Transverse colon (tissue), 4 donors: ENCODE data around the gene CENPT. TPM values are rescaled to one million over a fixed set of nuclear protein-coding genes. Genes with fewer than 3 reads are reported as not detected.

Experiments used
- DNase-seq: peaks from one replicate; pipeline ENCODE4 v3.0.0-alpha.2; 2019
- H3K27ac ChIP-seq, 4 donors: fragments of 200-600 bp; sonication (generic); 2 replicates each; pipeline ENCODE4 v1.5.1; 2016 to 2018; ENCODE audit warnings: inconsistent platforms in 4 of 4
- H3K27me3 ChIP-seq: fragments of 200-600 bp; sonication (generic); 2 replicates; pipeline ENCODE4 v1.5.1; 2017; ENCODE audit warnings: inconsistent platforms
- H3K36me3 ChIP-seq, 4 donors: fragments of 200-600 bp; sonication (generic); 2 replicates each; pipeline ENCODE4 v1.5.1; 2017 to 2019; ENCODE audit warnings: inconsistent platforms in 4 of 4
- H3K4me1 ChIP-seq, 4 donors: fragments of 200-600 bp; sonication (generic); 2 replicates each; pipeline ENCODE4 v1.5.1; 2017 to 2020; ENCODE audit warnings: inconsistent platforms in 4 of 4
- H3K4me3 ChIP-seq, 4 donors: fragments of 200-600 bp; sonication (generic); 1 replicate in 1 of 4; 2 replicates in 3 of 4; pipeline versions ENCODE4 v1.5.1 to v1.6.1; 2017 to 2019; ENCODE audit warnings: inconsistent platforms in 4 of 4
- H3K9me3 ChIP-seq, 2 donors: fragments of 200-600 bp; sonication (generic); 2 replicates each; pipeline ENCODE4 v1.5.1; 2017 to 2019; ENCODE audit warnings: inconsistent platforms in 2 of 2
- EP300 ChIP-seq: sonication (generic); formaldehyde crosslinking; IDR thresholded peaks from one replicate; pipeline ENCODE4 v1.6.1; 2017; ENCODE audit warnings: antibody characterized with exemption, low read depth
- POLR2A ChIP-seq: fragments of 450-650 bp; IDR thresholded peaks from one replicate; pipeline ENCODE4 v1.6.1; 2016; ENCODE audit warnings: antibody characterized with exemption, mild to moderate bottlenecking, moderate library complexity
- POLR2AphosphoS5 ChIP-seq, 3 donors: sonication (generic); formaldehyde crosslinking; IDR thresholded peaks; one replicate each; pipeline ENCODE4 v1.6.1; 2016; ENCODE audit warnings: antibody characterized with exemption in 3 of 3
- WGBS, 2 donors: methylation state at CpG; one replicate each; pipeline ENCODE4 v1.1.5; 2018; ENCODE audit warnings: low coverage in 1 of 2; 5-methylcytosine and 5-hydroxymethylcytosine counted together
- in situ Hi-C, 4 donors: fragments of 200-750 bp; cut with MboI; loops; one replicate each; pipeline versions ENCODE4 v1.15.0 to v1.15.1; 2017; ENCODE audit warnings: low sequenced_read_pairs in 3 of 4, low pct_ligation_motif_present in 1 of 4, low pct_unique_long_range_greater_than_20kb in 1 of 4
- intact Hi-C: fragments of 100-400 bp; cut with DNase I; formaldehyde crosslinking; loops from one replicate; pipeline ENCODE4 v1.15.1; 2023; ENCODE audit warnings: low total_unique reads
- total RNA-seq, 4 donors: library from RNA; depleted of rRNA; stranded (reverse); fragments of >200 nt; gene quantifications; one replicate each; pipeline ENCODE4 v1.1.0, GENCODE V29; 2016
- TF ChIP-seq, protein P1 (sequence below), 5 experiments: fragments of 200-600 bp in 3 of 5; fragments of 450-650 bp in 2 of 5; sonication (generic) in 3 of 5; IDR thresholded peaks; 1 replicate in 2 of 5; 2 replicates in 3 of 5; pipeline ENCODE4 v1.5.1; 2016 to 2017; ENCODE audit warnings: antibody characterized with exemption in 5 of 5, inconsistent platforms in 3 of 5, mild to moderate bottlenecking in 2 of 5, moderate library complexity in 1 of 5

CENPT gene
- total RNA-seq, 4 donors from 2014 or later, result 58.2 to 248 (median 100) TPM

DNA sequence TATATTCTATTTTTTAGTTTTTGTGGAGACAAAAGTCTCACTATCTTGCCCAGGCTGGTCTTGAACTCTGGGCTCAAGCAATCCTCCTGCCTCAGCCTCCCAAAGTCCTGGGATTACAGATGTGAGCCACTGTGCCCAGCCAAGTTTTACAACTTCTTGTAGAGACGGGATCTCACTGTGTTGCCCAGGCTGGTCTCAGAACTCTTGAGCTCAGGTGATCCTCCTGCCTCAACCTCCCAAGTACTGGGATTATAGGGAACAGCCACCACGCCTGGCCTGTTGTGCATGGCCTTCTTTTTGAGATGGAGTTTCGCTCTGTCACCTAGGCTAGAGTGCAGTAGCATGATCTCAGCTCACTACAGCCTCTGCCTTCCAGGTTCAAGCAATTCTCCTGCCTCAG lies 6.2 kb upstream of the CENPT start:
- TF ChIP-seq POLR2AphosphoS5 (IDR thresholded peaks at IDR 0.05), result no peak
- TF ChIP-seq, protein P1, sequence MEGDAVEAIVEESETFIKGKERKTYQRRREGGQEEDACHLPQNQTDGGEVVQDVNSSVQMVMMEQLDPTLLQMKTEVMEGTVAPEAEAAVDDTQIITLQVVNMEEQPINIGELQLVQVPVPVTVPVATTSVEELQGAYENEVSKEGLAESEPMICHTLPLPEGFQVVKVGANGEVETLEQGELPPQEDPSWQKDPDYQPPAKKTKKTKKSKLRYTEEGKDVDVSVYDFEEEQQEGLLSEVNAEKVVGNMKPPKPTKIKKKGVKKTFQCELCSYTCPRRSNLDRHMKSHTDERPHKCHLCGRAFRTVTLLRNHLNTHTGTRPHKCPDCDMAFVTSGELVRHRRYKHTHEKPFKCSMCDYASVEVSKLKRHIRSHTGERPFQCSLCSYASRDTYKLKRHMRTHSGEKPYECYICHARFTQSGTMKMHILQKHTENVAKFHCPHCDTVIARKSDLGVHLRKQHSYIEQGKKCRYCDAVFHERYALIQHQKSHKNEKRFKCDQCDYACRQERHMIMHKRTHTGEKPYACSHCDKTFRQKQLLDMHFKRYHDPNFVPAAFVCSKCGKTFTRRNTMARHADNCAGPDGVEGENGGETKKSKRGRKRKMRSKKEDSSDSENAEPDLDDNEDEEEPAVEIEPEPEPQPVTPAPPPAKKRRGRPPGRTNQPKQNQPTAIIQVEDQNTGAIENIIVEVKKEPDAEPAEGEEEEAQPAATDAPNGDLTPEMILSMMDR (IDR thresholded peaks at IDR 0.05), result no peak
- TF ChIP-seq POLR2A, result no peak
- no peak for TF ChIP-seq EP300
- H3K27me3 ChIP-seq, result no peaks in the 10 kb centered on the region
- in situ Hi-C loops (no loop called here), intact Hi-C loops (no loop called here)
- peaks cover 9 to 30% (median 28%) of the 10 kb centered on the region in 4 donors for H3K4me1 ChIP-seq
- DNase-seq, result no peak
- no peaks in the 10 kb centered on the region for H3K9me3 ChIP-seq
- H3K27ac ChIP-seq, result no peak overlapping the region
- 95% methylated on average over 3 of the region's 3 CpGs; no CpG with 5 or more reads in 1 of the 2 donors for WGBS, 2 donors
- no peaks in the 10 kb centered on the region for H3K36me3 ChIP-seq
- H3K4me3 ChIP-seq, result no peak overlapping the region

DNA sequence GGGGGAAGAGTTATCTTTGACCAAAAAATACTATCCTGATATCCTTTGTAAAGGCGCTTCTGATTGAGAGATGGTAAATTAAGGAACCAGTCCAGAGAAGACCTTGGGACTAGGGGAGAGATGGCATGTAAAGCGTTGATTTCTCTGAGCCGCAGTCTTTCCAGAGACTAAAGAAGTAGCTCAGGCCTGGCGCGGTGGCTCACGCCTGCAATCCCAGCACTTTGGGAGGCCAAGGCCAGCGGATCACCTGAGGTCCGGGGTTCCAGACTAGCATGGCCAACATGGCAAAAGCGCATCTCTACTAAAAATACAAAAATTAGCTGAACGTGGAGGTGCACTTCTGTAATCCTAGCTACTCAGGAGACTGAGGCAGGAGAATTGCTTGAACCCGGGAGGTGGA lies 625 bp upstream of the CENPT start:
- DNase-seq, result no peak
- peaks cover 40 to 49% (median 47%) of the 10 kb centered on the region in 4 donors for H3K4me1 ChIP-seq
- peak overlapping the region; percentile 94 to 98 (median 96) for H3K27ac ChIP-seq
- in situ Hi-C loops, result no loop called here
- peak overlapping the region in 3 of 4 donors; percentile 90 to 99 (median 98) for H3K4me3 ChIP-seq
- no peaks in the 10 kb centered on the region for H3K27me3 ChIP-seq
- TF ChIP-seq POLR2AphosphoS5 (IDR thresholded peaks at IDR 0.05) (no peak), EP300 (no peak), POLR2A (no peak)
- TF ChIP-seq, protein P1 (IDR thresholded peaks at IDR 0.05), result no peak
- WGBS, 2 donors, result 94% methylated on average over 11 of the region's 11 CpGs; no CpG with 5 or more reads in 1 of the 2 donors
- no peaks in the 10 kb centered on the region for H3K9me3 ChIP-seq
- H3K36me3 ChIP-seq, result no peaks in the 10 kb centered on the region
- intact Hi-C loops, result no loop called here

DNA sequence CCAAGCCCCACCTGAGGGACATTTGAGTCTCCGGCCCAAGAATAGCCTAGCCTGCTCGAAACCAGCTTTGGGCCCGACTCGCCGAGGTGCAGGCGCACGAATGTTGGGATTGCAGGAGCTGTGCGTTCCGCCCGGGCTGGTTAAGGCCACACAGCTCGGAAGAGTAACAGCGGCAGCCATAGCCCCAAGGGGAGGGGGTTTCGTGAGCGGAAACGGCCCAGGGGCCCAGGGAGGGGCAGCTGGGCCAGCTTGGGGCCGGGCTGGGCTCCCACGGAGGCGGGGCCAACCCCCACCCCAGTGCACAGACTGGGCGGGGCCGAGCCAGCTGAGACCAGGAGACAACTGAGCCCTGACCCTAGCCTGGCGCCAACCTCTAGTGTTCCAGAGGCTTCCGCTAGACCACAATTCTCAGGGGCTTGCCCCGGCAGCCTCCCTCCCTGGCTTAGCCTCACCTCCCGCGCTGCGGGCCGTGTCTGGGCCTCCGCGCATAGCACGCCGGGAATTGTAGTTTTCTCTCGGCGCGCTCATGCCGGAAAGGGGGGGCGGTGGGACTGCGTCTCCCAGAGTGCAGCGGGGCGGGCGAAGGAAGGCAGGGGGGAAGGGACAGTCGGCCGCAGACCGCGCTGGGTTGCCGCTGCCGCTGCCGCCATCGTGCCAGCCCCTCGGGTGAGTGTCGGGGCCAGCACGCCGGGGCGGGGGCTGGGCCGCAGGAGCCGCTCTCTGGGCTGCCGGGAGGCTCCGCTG lies 1.0 kb downstream of the CENPT start, which contains the start of gene NUTF2:
Gene NUTF2 (plus strand): TSS at position 614 of the 744 bp plus-strand sequence. CDS start 18,198 bp downstream, outside the sequence.
- TF ChIP-seq, protein P1 (IDR thresholded peaks at IDR 0.05), result no peak
- TF ChIP-seq POLR2AphosphoS5 (IDR thresholded peaks at IDR 0.05), result peak; percentile 54 to 83 (median 77)
- peak; percentile 67 for TF ChIP-seq POLR2A
- Histone ChIP-seq H3K4me1 (peaks cover 42 to 54% (median 50%) of the 10 kb centered on the region in 4 donors), H3K27me3 (no peaks in the 10 kb centered on the region), H3K4me3 (peak within 1 kb of the TSS; percentile 71 to 99 (median 94)), H3K27ac (peak within 1 kb of the TSS; percentile 94 to 98 (median 96)), H3K36me3 (no peaks in the 10 kb centered on the region), H3K9me3 (no peaks in the 10 kb centered on the region)
- in situ Hi-C loops, result no loop called here
- intact Hi-C loops, result no loop called here
- 0 to 1% methylated on average over 1 to 20 of the region's 57 CpGs for WGBS, 2 donors
- DNase-seq, result peak; percentile 97

DNA sequence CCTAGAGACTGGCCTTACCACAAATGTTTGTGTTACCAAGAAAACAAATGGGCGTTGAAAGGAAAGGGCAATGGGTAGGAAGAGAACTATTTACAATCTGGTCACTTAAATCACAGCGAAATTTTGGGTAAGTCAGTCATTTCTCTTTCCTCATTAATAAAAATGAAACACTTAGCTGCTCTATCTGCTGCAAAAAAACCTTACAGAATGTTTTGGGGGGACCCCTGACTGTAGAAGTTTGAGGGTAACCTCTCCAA lies 1.5 kb downstream of the CENPT start:
- peak overlapping the region; percentile 94 to 98 (median 96) for H3K27ac ChIP-seq
- H3K4me1 ChIP-seq, result peaks cover 43 to 57% (median 52%) of the 10 kb centered on the region in 4 donors
- in situ Hi-C loops, result no loop called here
- TF ChIP-seq, protein P1 (IDR thresholded peaks at IDR 0.05), result no peak
- TF ChIP-seq POLR2A, result no peak
- no peak for TF ChIP-seq POLR2AphosphoS5 (IDR thresholded peaks at IDR 0.05)
- TF ChIP-seq EP300, result no peak
- peak overlapping the region; percentile 71 to 99 (median 94) for H3K4me3 ChIP-seq
- 4 to 17% methylated on average over 1 to 2 of the region's 2 CpGs for WGBS, 2 donors
- intact Hi-C loops, result no loop called here
- no peaks in the 10 kb centered on the region for H3K9me3 ChIP-seq
- H3K27me3 ChIP-seq, result no peaks in the 10 kb centered on the region
- no peaks in the 10 kb centered on the region for H3K36me3 ChIP-seq
- no peak for DNase-seq
